HG03521 (cell line): ENCODE data around the gene PCP4L1.
A peak's percentile ranks its signal among the peaks of the same experiment; 100 is the strongest.
"Not testable (repeated sequence)": the region's sequence is repeated elsewhere in the genome, so short reads cannot be mapped to it uniquely, and the experiment has no call there.

Experiments
- ATAC-seq: cut with Tn5 transposase; IDR thresholded peaks from one replicate; pipeline ENCODE4 v1.9.1; 2021; ENCODE audit warnings: mild to moderate bottlenecking, moderate library complexity; ENCODE audit not compliant: unreplicated experiment

Gene PCP4L1

GRCh38 chr1:161258439-161259344 is at the start of gene PCP4L1:
TSS of gene PCP4L1 (plus strand) at chr1:161258745. CDS start at chr1:161258975, 230 bp downstream.
- ATAC-seq = no peak

- ATAC-seq = no peak
Observed at GRCh38 chr1:161209790-161210409, 48.6 kb upstream of the PCP4L1 start.

GRCh38 chr1:161214369-161214768 is 44.2 kb upstream of the PCP4L1 start:
- no peak for ATAC-seq

GRCh38 chr1:161215076-161215475 is 43.5 kb upstream of the PCP4L1 start, which contains the start of gene FCER1G:
TSS of gene FCER1G (plus strand) at chr1:161215295. CDS start at chr1:161215322, 27 bp downstream.
- no peak for ATAC-seq

GRCh38 chr1:161216945-161217712 is 41.4 kb upstream of the PCP4L1 start:
- ATAC-seq = peak; percentile 85

GRCh38 chr1:161217831-161218230 is 40.7 kb upstream of the PCP4L1 start:
- ATAC-seq = no peak

- ATAC-seq = no peak
Observed at GRCh38 chr1:161218301-161219077, 40.1 kb upstream of the PCP4L1 start.

GRCh38 chr1:161219078-161219892 is 39.3 kb upstream of the PCP4L1 start:
- ATAC-seq = no peak

GRCh38 chr1:161220002-161220401 is 38.5 kb upstream of the PCP4L1 start:
- ATAC-seq = no peak

GRCh38 chr1:161222175-161223019 is 36.1 kb upstream of the PCP4L1 start:
- ATAC-seq = no peak

- no peak for ATAC-seq
Observed at GRCh38 chr1:161223805-161224694, 34.5 kb upstream of the PCP4L1 start.

GRCh38 chr1:161224695-161225087 is 33.9 kb upstream of the PCP4L1 start:
- not testable (repeated sequence) for ATAC-seq

- ATAC-seq = no peak
Observed at GRCh38 chr1:161225178-161225533, 33.4 kb upstream of the PCP4L1 start.

- peak; percentile 94 for ATAC-seq
Observed at GRCh38 chr1:161225534-161226319, 32.8 kb upstream of the PCP4L1 start, which contains the start of gene TOMM40L. TSS of gene TOMM40L (plus strand) at chr1:161226060. CDS start at chr1:161226490, 430 bp downstream.

GRCh38 chr1:161226320-161226711 is 32.2 kb upstream of the PCP4L1 start:
- ATAC-seq = no peak

GRCh38 chr1:161226759-161227158 is 31.8 kb upstream of the PCP4L1 start:
- ATAC-seq = no peak
